ENCODE measurements around the gene RBM33.

- TF ChIP-seq EZH2 (IDR thresholded peaks at IDR 0.05; ENCODE audit: borderline replicate concordance, control insufficient read depth, low read depth, low read length) (no peak), POLR2A (IDR thresholded peaks at IDR 0.05; ENCODE audit: low read depth, low read length) (no peak)
Observed at GRCh38 chr7:155738652-155739537, 94.4 kb downstream of the RBM33 start.
